IPS-18a (cell line): ENCODE data around the gene COL4A4.
"Not testable (repeated sequence)": the region's sequence is repeated elsewhere in the genome, so short reads cannot be mapped to it uniquely, and the experiment has no call there.

ENCODE experiments used
- H3K27ac ChIP-seq: one replicate; pipeline ENCODE4 v1.5.1; 2013; ENCODE audit warnings: low read length
- H3K27me3 ChIP-seq: one replicate; pipeline ENCODE4 v1.6.1; 2013; ENCODE audit warnings: mild to moderate bottlenecking, low read length; ENCODE audit not compliant: control insufficient read depth, insufficient read depth
- H3K36me3 ChIP-seq: one replicate; pipeline ENCODE4 v1.6.1; 2013; ENCODE audit warnings: low read depth, low read length; ENCODE audit not compliant: control insufficient read depth
- H3K4me1 ChIP-seq: one replicate; pipeline ENCODE4 v1.6.1; 2013; ENCODE audit warnings: low read depth, low read length; ENCODE audit not compliant: control insufficient read depth
- H3K4me3 ChIP-seq: one replicate; pipeline ENCODE4 v1.5.1; 2013; ENCODE audit warnings: low read length
- H3K9ac ChIP-seq: one replicate; pipeline ENCODE4 v1.6.1; 2013; ENCODE audit warnings: mild to moderate bottlenecking, low read length, moderate library complexity
- H3K9me3 ChIP-seq: one replicate; pipeline ENCODE4 v1.6.1; 2013; ENCODE audit warnings: low read depth, low read length; ENCODE audit not compliant: control insufficient read depth

Gene COL4A4

DNA sequence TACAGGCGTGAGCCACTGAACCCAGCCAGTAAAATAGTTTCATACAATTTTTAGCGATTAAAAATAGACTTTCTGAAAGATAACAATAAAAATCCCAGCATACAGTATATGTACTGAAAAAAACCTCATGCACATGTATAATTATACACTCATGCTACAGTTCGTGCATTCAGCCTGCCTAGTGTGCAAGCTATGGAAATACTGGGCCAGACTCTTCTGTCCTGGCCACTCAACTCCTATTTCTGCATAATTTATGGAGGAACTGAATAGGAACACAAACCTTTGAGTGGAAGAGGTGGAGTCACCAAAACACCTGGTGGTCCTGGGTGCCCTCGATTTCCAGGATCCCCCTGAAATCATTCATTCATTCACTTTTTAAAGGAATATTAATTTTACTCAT is 64.7 kb downstream of the COL4A4 start:
- H3K36me3 ChIP-seq, result no peaks in the 10 kb centered on the region
- no peaks in the 10 kb centered on the region for H3K9me3 ChIP-seq
- no peak overlapping the region for H3K27ac ChIP-seq
- no peak overlapping the region for H3K4me3 ChIP-seq
- no peaks in the 10 kb centered on the region for H3K4me1 ChIP-seq
- no peaks in the 10 kb centered on the region for H3K27me3 ChIP-seq
- no peak overlapping the region for H3K9ac ChIP-seq

DNA sequence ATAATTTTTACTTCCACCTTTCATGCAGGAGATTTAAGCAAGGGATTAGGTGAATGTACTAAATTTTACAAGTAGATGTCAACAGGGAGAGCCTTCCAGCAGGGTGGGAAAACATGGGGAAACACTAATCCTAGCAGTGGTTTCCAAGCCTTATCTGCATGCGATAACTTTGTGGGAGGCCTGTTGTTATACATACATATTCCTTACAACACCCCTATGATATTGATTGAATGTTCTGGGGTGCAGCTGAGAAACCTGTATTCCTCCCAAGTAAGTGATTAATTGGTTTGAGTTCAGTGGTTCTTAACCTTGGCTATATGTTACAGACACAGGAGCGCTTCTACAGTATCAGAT is 65.9 kb downstream of the COL4A4 start:
- Histone ChIP-seq H3K4me3 (no peak overlapping the region), H3K9ac (no peak overlapping the region), H3K27ac (no peak overlapping the region), H3K27me3 (no peaks in the 10 kb centered on the region), H3K4me1 (no peaks in the 10 kb centered on the region), H3K36me3 (no peaks in the 10 kb centered on the region), H3K9me3 (no peaks in the 10 kb centered on the region)

DNA sequence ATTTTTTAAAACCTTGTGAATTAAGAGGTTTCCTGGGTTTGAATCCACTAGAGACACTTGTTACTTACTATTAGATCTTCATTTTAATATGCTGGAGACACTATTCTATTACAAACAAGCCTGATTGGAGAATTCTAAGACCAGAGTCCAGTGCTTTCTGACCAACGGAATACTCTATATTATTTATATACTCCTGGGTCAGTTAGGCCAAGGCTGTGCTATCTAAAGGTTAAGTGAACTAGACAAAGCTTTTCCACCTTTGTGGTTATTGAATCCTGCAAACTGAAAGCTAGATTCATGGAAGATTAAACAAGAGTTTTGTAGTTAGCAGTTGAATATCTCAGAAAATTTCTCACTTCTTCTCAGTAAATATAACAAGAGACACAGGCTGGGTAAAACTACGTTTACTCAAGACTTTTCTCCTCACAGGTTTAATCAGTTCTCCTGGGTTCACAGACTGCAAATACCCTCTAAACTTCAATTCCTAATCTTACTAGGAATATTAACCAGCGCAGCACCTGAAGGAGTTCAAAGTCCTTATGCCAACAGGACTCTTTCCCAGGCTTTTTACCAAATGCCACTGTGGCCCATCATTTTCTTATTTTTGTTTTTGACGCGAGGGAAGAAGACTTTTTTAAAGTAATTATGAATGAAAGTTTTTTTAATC is 66.4 kb downstream of the COL4A4 start:
- no peak overlapping the region for H3K4me3 ChIP-seq
- no peaks in the 10 kb centered on the region for H3K9me3 ChIP-seq
- no peaks in the 10 kb centered on the region for H3K27me3 ChIP-seq
- no peak overlapping the region for H3K9ac ChIP-seq
- H3K4me1 ChIP-seq, result no peaks in the 10 kb centered on the region
- H3K27ac ChIP-seq, result no peak overlapping the region
- no peaks in the 10 kb centered on the region for H3K36me3 ChIP-seq

DNA sequence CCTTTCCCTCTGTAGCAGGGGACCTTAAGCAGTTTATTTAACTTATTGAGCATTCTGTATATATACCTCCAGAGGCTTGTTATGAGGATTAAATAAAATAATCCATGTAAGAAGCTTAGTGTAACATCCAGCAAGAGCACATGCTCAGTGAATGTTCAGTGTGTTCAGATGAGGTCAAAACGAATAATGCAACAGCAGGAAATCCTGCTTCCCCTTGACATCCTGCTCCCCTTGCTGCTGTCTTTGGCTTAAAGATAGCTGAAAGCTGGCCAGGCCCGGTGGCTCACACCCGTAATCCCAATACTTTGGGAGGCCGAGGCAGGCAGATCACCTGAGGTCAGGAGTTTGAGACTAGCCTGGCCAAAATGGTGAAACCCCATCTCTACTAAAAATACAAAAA is 68.7 kb downstream of the COL4A4 start:
- H3K9ac ChIP-seq, result no peak overlapping the region
- H3K4me1 ChIP-seq, result no peaks in the 10 kb centered on the region
- H3K27ac ChIP-seq, result no peak overlapping the region
- H3K4me3 ChIP-seq, result no peak overlapping the region
- no peaks in the 10 kb centered on the region for H3K36me3 ChIP-seq
- no peaks in the 10 kb centered on the region for H3K9me3 ChIP-seq
- H3K27me3 ChIP-seq, result no peaks in the 10 kb centered on the region

DNA sequence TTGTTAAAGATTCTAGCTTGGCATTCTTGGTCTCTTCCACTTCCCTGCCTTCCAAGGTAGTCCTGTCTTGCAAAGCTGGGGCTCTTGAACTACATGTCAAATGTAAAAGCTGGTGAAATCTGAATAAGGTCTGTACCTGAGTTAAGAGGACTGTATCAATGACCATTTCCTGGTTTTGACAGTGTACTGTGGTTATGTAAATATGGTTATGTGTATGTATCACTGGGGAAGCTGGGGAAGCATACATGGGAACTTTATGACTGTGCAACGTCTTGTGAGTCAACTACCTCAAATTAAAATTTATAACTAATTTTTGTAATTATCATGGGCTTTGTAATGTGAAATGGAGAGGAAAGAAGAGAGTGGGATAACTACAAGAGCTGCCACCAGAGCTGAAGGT is 81.7 kb downstream of the COL4A4 start:
- no peaks in the 10 kb centered on the region for H3K4me1 ChIP-seq
- H3K27ac ChIP-seq, result no peak overlapping the region
- H3K4me3 ChIP-seq, result no peak overlapping the region
- no peaks in the 10 kb centered on the region for H3K9me3 ChIP-seq
- H3K36me3 ChIP-seq, result no peaks in the 10 kb centered on the region
- H3K27me3 ChIP-seq, result no peaks in the 10 kb centered on the region
- no peak overlapping the region for H3K9ac ChIP-seq

DNA sequence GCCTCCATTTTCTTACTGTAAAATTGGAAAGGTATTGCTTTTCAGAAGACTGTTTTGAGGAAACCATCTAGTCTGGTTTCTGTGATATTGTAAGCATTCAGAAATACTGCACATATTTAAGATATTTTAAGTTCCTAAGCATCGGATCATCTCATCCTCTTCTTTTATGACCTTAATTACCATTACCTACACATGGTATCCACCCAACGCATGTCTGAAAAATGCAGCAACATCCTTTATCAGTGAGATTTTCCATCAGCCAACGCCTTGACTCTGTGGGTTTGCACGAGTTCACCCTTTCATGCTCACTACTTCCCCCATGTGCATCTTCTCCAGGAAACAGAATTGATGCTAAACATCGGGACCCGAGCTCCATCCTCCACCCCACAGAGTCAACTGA is 84.3 kb downstream of the COL4A4 start:
- H3K4me1 ChIP-seq, result no peaks in the 10 kb centered on the region
- H3K27ac ChIP-seq, result no peak overlapping the region
- no peaks in the 10 kb centered on the region for H3K36me3 ChIP-seq
- no peak overlapping the region for H3K9ac ChIP-seq
- no peaks in the 10 kb centered on the region for H3K27me3 ChIP-seq
- H3K4me3 ChIP-seq, result no peak overlapping the region
- no peaks in the 10 kb centered on the region for H3K9me3 ChIP-seq

DNA sequence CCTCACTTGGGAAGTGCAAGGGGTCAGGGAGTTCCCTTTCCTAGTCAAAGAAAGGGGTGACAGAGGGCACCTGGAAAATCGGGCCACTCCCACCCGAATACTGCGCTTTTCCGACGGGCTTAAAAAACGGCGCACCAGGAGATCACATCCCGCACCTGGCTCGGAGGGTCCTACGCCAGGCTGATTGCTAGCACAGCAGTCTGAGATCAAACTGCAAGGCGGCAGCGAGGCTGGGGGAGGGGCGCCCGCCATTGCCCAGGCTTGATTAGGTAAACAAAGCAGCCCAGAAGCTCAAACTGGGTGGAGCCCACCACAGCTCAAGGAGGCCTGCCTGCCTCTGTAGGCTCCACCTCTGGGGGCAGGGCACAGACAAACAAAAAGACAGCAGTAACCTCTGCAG is 98.9 kb downstream of the COL4A4 start:
- H3K27ac ChIP-seq, H3K9me3 ChIP-seq, H3K27me3 ChIP-seq, H3K4me1 ChIP-seq, H3K36me3 ChIP-seq: not testable (repeated sequence)
- H3K4me3 ChIP-seq, result peak overlapping the region; percentile 48
- peak overlapping the region; percentile 42 for H3K9ac ChIP-seq

DNA sequence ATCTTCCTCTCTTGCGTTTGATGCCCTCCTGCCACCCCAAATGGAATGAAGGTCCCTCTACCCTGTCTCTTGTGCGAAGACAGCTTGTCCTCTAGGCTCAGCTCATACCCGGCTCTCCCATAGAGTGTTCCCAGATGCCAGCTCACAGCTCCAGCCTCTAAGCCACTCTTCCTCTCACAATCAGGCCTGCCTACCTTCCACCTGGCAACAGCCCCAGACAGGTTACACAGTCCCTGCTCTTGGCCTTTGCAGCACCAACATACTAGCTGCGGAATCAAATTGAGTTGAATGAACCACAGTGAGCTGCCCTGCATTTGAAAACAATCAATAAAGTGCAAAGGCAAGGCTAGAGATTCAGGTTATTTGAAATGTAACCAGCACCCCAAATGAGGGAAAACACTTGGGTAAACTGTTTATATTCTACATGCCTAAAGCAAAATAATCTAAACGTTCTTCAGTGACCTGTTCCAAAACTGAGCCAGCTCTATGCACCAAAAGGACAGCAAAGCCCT is 105.1 kb downstream of the COL4A4 start:
- H3K27me3 ChIP-seq, result no peaks in the 10 kb centered on the region
- no peaks in the 10 kb centered on the region for H3K4me1 ChIP-seq
- H3K9ac ChIP-seq, result no peak overlapping the region
- H3K9me3 ChIP-seq, result no peaks in the 10 kb centered on the region
- H3K36me3 ChIP-seq, result no peaks in the 10 kb centered on the region
- no peak overlapping the region for H3K4me3 ChIP-seq
- H3K27ac ChIP-seq, result no peak overlapping the region

DNA sequence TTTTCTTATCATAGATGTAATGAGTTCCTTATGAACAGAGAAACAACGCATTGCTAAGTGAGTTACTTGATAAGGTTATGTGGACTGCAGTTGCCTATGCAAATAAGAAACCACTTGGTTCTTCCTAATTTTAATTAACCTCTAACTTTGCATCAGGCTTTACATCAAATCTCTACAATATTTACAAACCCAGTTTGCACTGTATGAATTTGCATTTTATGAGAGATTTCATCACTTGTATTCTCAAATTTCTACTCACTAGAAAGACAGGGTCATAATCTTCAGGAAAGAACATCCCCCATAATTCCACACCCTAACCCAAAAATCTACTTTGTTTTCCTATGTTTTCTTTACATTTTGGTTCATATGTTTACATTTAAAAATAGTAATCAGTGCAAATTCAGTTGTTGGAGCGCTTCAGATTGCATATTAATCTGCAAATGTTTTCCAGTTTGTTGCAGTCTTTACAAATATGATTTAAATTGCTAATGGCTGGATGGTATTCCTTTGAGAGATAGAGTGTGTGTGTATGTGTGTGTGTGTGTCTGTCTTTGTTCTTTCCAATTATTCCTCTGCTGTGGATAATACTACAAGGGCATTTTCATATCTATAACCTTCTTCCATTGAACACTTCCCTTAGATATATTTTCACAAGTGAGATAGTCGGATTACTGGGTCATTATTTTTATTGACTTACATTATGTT is 106.1 kb downstream of the COL4A4 start:
- no peak overlapping the region for H3K9ac ChIP-seq
- H3K27me3 ChIP-seq, result no peaks in the 10 kb centered on the region
- no peaks in the 10 kb centered on the region for H3K4me1 ChIP-seq
- H3K36me3 ChIP-seq, result no peaks in the 10 kb centered on the region
- H3K4me3 ChIP-seq, result no peak overlapping the region
- H3K27ac ChIP-seq, result no peak overlapping the region
- H3K9me3 ChIP-seq, result no peaks in the 10 kb centered on the region

DNA sequence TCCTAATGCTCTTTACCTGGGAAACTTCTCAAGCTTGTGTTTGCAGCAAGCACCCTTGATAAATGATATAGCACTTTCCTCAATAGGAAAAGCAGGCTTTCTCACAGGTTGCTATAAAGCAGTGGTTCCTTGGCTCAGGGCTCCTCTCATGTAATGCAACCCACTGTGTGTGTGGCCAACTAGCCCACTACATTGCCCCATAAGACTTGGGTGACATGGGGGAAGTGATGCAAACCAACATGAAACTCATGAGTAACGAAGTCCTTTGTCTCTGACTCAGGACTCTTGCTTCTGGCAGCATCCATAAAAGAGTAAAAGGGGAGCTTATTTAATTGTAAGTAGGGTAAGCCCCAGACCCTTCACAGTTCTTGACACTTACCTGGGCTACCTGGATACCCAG is 106.9 kb downstream of the COL4A4 start:
- Histone ChIP-seq H3K9ac (no peak overlapping the region), H3K4me1 (no peaks in the 10 kb centered on the region), H3K9me3 (no peaks in the 10 kb centered on the region), H3K4me3 (no peak overlapping the region), H3K27ac (no peak overlapping the region), H3K27me3 (no peaks in the 10 kb centered on the region), H3K36me3 (no peaks in the 10 kb centered on the region)

DNA sequence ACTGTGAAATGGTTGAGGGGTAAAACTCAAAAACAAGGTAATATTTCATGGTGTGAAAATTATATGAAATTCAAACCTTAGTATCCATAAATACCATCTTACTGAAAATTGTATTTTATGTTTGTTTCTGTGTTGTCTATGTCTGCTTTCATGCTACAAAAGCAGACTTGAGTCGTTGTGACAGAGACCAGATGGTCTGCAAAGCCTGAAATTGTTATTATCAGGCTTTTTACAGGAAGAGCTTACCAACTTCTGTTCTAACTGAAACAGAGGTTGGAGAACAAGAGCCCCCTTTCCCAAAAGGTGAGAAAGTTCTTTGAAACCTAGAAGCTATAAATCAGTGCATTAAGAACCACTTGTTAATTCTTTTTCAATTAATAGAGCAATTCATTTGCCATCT is 110.0 kb downstream of the COL4A4 start:
- Histone ChIP-seq H3K4me1 (no peaks in the 10 kb centered on the region), H3K27me3 (no peaks in the 10 kb centered on the region), H3K9me3 (no peaks in the 10 kb centered on the region), H3K4me3 (no peak overlapping the region), H3K36me3 (no peaks in the 10 kb centered on the region), H3K9ac (no peak overlapping the region), H3K27ac (no peak overlapping the region)

DNA sequence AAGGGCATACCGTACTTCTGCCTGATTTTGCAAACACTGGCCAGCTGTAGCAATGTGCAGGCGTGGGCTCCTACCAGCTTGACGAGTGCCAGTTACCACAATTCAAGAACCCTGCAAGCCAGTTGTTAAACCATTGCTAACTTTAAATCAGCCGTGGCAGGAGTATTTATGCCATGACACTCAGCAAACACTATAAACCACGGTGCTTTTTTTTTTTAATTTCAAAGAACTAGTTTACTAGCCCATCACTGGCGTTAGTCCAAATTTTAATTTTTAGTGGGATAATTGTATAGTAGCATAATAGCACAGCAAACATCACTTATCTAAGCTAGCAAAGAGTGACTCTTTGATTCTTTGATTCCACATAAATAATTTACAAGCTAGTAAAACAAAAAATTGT is 111.1 kb downstream of the COL4A4 start:
- H3K9ac ChIP-seq, result no peak overlapping the region
- H3K9me3 ChIP-seq, result no peaks in the 10 kb centered on the region
- H3K4me1 ChIP-seq, result no peaks in the 10 kb centered on the region
- H3K27ac ChIP-seq, result no peak overlapping the region
- H3K36me3 ChIP-seq, result no peaks in the 10 kb centered on the region
- H3K4me3 ChIP-seq, result no peak overlapping the region
- no peaks in the 10 kb centered on the region for H3K27me3 ChIP-seq
